ENCODE data around the gene SAXO2. TPM values are rescaled to one million over a fixed set of nuclear protein-coding genes. Genes with fewer than 3 reads are reported as not detected.
"Not testable (repeated sequence)": the region's sequence is repeated elsewhere in the genome, so short reads cannot be mapped to it uniquely, and the experiment has no call there.

SAXO2 gene
- total RNA-seq, 1 donor: 1.4 TPM

- DNase-seq (ENCODE audit: low read depth): no peak
- no peak for TF ChIP-seq CTCF (IDR thresholded peaks at IDR 0.05; ENCODE audit: insufficient read depth, low read length)
Measured at GRCh38 chr15:82304778-82305090, 42.1 kb downstream of the SAXO2 start.

GRCh38 chr15:82305621-82306048 lies 43.0 kb downstream of the SAXO2 start:
- DNase-seq (ENCODE audit: low read depth): no peak
- H3K4me3 ChIP-seq (ENCODE audit: low read depth, low read length): no peak overlapping the region
- TF ChIP-seq CTCF (IDR thresholded peaks at IDR 0.05; ENCODE audit: insufficient read depth, low read length): no peak

More at GRCh38 chr15:82304778-82305090, 42.1 kb downstream of the SAXO2 start:
- H3K4me3 ChIP-seq (ENCODE audit: low read depth, low read length): no peak overlapping the region

- no peak overlapping the region for H3K4me3 ChIP-seq (ENCODE audit: low read depth, low read length)
- TF ChIP-seq CTCF (IDR thresholded peaks at IDR 0.05; ENCODE audit: insufficient read depth, low read length): peak; percentile 8
- no peak for DNase-seq (ENCODE audit: low read depth)
Measured at GRCh38 chr15:82306791-82307713, 44.4 kb downstream of the SAXO2 start.

GRCh38 chr15:82307714-82308081 lies 45.1 kb downstream of the SAXO2 start:
- no peak for DNase-seq (ENCODE audit: low read depth)
- TF ChIP-seq CTCF (IDR thresholded peaks at IDR 0.05; ENCODE audit: insufficient read depth, low read length): no peak
- no peak overlapping the region for H3K4me3 ChIP-seq (ENCODE audit: low read depth, low read length)

GRCh38 chr15:82309802-82310201 lies 47.2 kb downstream of the SAXO2 start:
- no peak for TF ChIP-seq CTCF (IDR thresholded peaks at IDR 0.05; ENCODE audit: insufficient read depth, low read length)
- no peak overlapping the region for H3K4me3 ChIP-seq (ENCODE audit: low read depth, low read length)
- DNase-seq (ENCODE audit: low read depth): no peak

GRCh38 chr15:82311321-82311720 lies 48.7 kb downstream of the SAXO2 start:
- not testable (repeated sequence) for DNase-seq (ENCODE audit: low read depth); H3K4me3 ChIP-seq (ENCODE audit: low read depth, low read length)

- DNase-seq (ENCODE audit: low read depth): no peak
- H3K4me3 ChIP-seq (ENCODE audit: low read depth, low read length): no peak overlapping the region
- TF ChIP-seq CTCF (IDR thresholded peaks at IDR 0.05; ENCODE audit: insufficient read depth, low read length): no peak
Measured at GRCh38 chr15:82312586-82313349, 50.1 kb downstream of the SAXO2 start.

Measured in fibroblast of the aortic adventitia (primary cell).